HepG2 (cell line): ENCODE results near the gene ITGA7. TPM values are rescaled to one million over a fixed set of nuclear protein-coding genes. Genes with fewer than 3 reads are reported as not detected.

Experiments used
- HOXD1 ChIP-seq: sonication (generic); formaldehyde crosslinking; IDR thresholded peaks from 2 replicates; pipeline ENCODE4 v1.5.0; 2020; ENCODE audit warnings: missing genetic modification reagents
- KDM5B ChIP-seq: sonication (generic); formaldehyde crosslinking; IDR thresholded peaks from 2 replicates; pipeline ENCODE4 v1.4.0; 2020; ENCODE audit warnings: missing genetic modification reagents, mild to moderate bottlenecking, borderline replicate concordance
- PLSCR1 ChIP-seq: sonication (generic); formaldehyde crosslinking; IDR thresholded peaks from 2 replicates; pipeline ENCODE4 v1.5.0; 2020; ENCODE audit warnings: missing genetic modification reagents, mild to moderate bottlenecking, borderline replicate concordance
- SOX13 ChIP-seq, 3 experiments: fragments of 450-650 bp in 1 of 3; sonication (generic) in 1 of 3; formaldehyde crosslinking in 1 of 3; IDR thresholded peaks in 2 of 3; conservative IDR thresholded peaks in 1 of 3; 2 replicates each; pipeline versions ENCODE4 v1.5.0 to v1.6.1; 2016 to 2020; ENCODE audit warnings: antibody characterized with exemption in 1 of 3, mild to moderate bottlenecking in 1 of 3, missing compliant biosample characterization in 1 of 3, missing genetic modification reagents in 1 of 3, moderate library complexity in 1 of 3
- TFAP4 ChIP-seq: sonication (generic); IDR thresholded peaks from 2 replicates; pipeline ENCODE4 v1.6.1; 2016; ENCODE audit warnings: low read depth, borderline replicate concordance
- ZFAT ChIP-seq: sonication (generic); formaldehyde crosslinking; conservative IDR thresholded peaks from 2 replicates; pipeline ENCODE4 v1.8.1; 2023; ENCODE audit warnings: missing genetic modification reagents, inconsistent platforms
- ZMAT5 ChIP-seq: sonication (generic); formaldehyde crosslinking; IDR thresholded peaks from 2 replicates; pipeline ENCODE4 v1.5.0; 2020; ENCODE audit warnings: mild to moderate bottlenecking, low read depth, missing genetic modification reagents, borderline replicate concordance
- ZNF446 ChIP-seq: sonication (generic); formaldehyde crosslinking; IDR thresholded peaks from 2 replicates; pipeline ENCODE4 v1.5.0; 2020; ENCODE audit warnings: mild to moderate bottlenecking, missing genetic modification reagents
- ZNF646 ChIP-seq: sonication (generic); formaldehyde crosslinking; IDR thresholded peaks from 2 replicates; pipeline ENCODE4 v1.9.0; 2021; ENCODE audit warnings: mild to moderate bottlenecking, missing genetic modification reagents
- polyA plus RNA-seq, 8 experiments: library from polyadenylated mRNA; depleted of rRNA in 3 of 8; stranded (reverse) in 7 of 8; unstranded in 1 of 8; fragments of >200 nt; fragmentation: Illumina TruSeq in 4 of 8; extraction: Trizol in 4 of 8; gene quantifications; 2 replicates each; pipeline versions ENCODE4 v1.2.1 to v1.2.3, GENCODE V29; 2011 to 2016; ENCODE audit warnings: low read depth in 4 of 8, missing spikeins in 1 of 8, mixed read lengths in 1 of 8; ENCODE audit not compliant: insufficient read depth in 1 of 8
- total RNA-seq, 5 experiments: library from RNA; depleted of rRNA; stranded (reverse); fragments of >200 nt; fragmentation: Illumina TruSeq; extraction: Trizol; gene quantifications; 2 replicates each; pipeline ENCODE4 v1.2.3, GENCODE V29; 2016; ENCODE audit warnings: low read depth in 1 of 5
- TF ChIP-seq, protein P1 (sequence below): sonication (generic); formaldehyde crosslinking; conservative IDR thresholded peaks from 2 replicates; pipeline ENCODE4 v1.4.0; 2020; ENCODE audit warnings: mild to moderate bottlenecking, missing genetic modification reagents, moderate library complexity
- TF ChIP-seq, protein P2 (sequence below): sonication (generic); formaldehyde crosslinking; conservative IDR thresholded peaks from 2 replicates; pipeline ENCODE4 v1.4.0; 2020; ENCODE audit warnings: missing genetic modification reagents

ITGA7 gene
- total and polyA plus RNA-seq, 2 of the 13 experiments (the other 11 are each of a cell fraction or from before 2014, with no cell fraction given): 0.65 to 0.75 TPM

DNA sequence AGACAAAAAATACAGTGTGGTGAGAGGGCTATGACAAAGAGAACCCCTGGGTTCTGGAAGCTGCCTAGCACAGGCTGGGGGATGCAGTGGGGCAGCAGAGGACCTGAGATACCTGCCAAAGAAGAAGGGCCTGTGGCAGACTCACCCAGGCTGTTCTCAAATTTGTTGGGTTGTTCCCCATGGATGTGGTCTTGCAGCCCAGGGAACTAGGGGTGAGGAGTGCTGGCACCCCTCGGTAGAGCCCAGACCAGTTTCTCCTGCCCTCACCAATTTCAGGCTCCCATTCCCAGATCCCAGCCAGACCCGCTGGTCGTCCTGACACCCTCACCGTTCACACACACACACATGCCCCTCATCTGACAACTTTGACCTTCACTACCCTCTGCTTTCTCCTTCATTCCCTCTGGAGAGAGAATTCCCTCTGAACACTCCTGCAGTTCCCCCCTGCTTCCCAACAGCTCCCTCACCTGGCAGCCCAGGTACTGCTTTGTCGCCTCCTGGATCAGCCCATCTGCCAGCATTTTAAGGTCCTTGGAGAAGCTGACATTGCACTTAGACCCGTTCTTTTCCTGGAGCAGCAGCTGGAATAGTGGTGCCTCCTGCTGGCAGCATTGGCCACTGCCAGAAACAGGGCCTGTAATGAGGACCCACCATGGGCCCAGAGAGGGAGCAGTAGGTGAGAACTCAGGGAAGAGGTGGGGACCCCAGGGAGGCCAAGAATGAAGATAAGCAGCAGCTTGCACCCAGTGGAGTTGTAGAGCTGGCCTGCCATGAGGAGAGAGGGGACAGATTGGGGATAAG is 29.3 kb upstream of the ITGA7 start (continued):
- TF ChIP-seq PLSCR1 (no peak), HOXD1 (CRISPR knock-in tag) (no peak), ZFAT (CRISPR knock-in tag) (no peak), ZMAT5 (CRISPR knock-in tag) (no peak), KDM5B (CRISPR knock-in tag) (no peak), ZNF446 (CRISPR knock-in tag) (no peak), TFAP4 (peak; percentile 64; the same call in 1 of the 2 replicates), ZNF646 (CRISPR knock-in tag) (no peak), SOX13 (IDR thresholded peaks at IDR 0.05) (no peak), SOX13 (CRISPR knock-in tag; conservative IDR thresholded peaks at IDR 0.05 in 1 of 2, IDR thresholded peaks at IDR 0.05 in 1 of 2) (no peak)
- TF ChIP-seq, protein P1, sequence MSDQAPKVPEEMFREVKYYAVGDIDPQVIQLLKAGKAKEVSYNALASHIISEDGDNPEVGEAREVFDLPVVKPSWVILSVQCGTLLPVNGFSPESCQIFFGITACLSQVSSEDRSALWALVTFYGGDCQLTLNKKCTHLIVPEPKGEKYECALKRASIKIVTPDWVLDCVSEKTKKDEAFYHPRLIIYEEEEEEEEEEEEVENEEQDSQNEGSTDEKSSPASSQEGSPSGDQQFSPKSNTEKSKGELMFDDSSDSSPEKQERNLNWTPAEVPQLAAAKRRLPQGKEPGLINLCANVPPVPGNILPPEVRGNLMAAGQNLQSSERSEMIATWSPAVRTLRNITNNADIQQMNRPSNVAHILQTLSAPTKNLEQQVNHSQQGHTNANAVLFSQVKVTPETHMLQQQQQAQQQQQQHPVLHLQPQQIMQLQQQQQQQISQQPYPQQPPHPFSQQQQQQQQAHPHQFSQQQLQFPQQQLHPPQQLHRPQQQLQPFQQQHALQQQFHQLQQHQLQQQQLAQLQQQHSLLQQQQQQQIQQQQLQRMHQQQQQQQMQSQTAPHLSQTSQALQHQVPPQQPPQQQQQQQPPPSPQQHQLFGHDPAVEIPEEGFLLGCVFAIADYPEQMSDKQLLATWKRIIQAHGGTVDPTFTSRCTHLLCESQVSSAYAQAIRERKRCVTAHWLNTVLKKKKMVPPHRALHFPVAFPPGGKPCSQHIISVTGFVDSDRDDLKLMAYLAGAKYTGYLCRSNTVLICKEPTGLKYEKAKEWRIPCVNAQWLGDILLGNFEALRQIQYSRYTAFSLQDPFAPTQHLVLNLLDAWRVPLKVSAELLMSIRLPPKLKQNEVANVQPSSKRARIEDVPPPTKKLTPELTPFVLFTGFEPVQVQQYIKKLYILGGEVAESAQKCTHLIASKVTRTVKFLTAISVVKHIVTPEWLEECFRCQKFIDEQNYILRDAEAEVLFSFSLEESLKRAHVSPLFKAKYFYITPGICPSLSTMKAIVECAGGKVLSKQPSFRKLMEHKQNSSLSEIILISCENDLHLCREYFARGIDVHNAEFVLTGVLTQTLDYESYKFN (CRISPR knock-in tag): no peak; the same call in 1 of the 2 replicates
- TF ChIP-seq, protein P2, sequence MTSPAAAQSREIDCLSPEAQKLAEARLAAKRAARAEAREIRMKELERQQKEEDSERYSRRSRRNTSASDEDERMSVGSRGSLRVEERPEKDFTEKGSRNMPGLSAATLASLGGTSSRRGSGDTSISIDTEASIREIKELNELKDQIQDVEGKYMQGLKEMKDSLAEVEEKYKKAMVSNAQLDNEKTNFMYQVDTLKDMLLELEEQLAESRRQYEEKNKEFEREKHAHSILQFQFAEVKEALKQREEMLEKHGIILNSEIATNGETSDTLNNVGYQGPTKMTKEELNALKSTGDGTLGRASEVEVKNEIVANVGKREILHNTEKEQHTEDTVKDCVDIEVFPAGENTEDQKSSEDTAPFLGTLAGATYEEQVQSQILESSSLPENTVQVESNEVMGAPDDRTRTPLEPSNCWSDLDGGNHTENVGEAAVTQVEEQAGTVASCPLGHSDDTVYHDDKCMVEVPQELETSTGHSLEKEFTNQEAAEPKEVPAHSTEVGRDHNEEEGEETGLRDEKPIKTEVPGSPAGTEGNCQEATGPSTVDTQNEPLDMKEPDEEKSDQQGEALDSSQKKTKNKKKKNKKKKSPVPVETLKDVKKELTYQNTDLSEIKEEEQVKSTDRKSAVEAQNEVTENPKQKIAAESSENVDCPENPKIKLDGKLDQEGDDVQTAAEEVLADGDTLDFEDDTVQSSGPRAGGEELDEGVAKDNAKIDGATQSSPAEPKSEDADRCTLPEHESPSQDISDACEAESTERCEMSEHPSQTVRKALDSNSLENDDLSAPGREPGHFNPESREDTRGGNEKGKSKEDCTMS: no peak
